ENCODE results near the gene SLC16A8. TPM values are rescaled to one million over a fixed set of nuclear protein-coding genes. Genes with fewer than 3 reads are reported as not detected.

The SLC16A8 gene
- total RNA-seq, 1 donor from 2014 or later: not detected

DNA sequence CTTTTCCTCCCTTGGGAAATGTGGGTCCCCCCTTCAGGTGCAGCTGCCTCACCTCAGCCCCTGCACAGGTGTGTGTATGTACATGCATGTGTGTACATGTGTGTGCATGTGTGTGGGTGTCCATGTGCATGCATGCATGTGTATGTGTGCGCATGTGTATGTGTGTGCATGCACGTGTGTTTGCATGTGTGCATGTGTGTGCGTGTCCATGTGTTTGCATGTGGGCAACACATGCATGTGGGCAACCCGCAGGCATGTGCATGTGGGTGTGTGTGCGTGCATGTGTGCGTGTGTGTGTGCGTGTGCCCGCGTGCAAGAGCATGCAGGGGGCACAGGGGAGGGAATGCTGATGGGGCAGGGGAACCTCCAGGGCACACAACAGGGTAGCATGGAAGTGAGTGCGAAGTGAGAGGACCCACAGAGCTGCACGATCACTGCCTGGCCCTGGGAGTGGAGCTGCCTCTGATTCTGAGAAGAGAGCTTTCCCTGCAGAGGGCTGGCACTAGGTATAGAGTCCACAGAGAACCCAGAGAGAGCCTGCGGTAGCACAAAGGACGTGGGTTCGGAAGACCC lies 41.1 kb upstream of the SLC16A8 start:
- Histone ChIP-seq H3K4me3 (ENCODE audit: insufficient read depth, low read depth, low read length) (no peak overlapping the region), H3K9me3 (ENCODE audit: insufficient read depth, low read depth, low read length) (no peaks in the 10 kb centered on the region), H3K4me1 (ENCODE audit: insufficient read depth, low read length) (no peaks in the 10 kb centered on the region), H4K20me1 (ENCODE audit: insufficient read depth, low read length) (no peaks in the 10 kb centered on the region), H3K36me3 (ENCODE audit: insufficient read depth, low read length) (no peaks in the 10 kb centered on the region), H2AFZ (ENCODE audit: low read depth, low read length) (no peak overlapping the region), H3K27me3 (ENCODE audit: insufficient read depth, low read length) (no peaks in the 10 kb centered on the region), H3K27ac (ENCODE audit: low read depth, low read length) (no peak overlapping the region), H3K4me2 (ENCODE audit: low read length) (no peak overlapping the region), H3K79me2 (ENCODE audit: insufficient read depth, low read length) (no peaks in the 10 kb centered on the region), H3K9ac (ENCODE audit: low read length) (no peak overlapping the region)
- Mint-ChIP-seq H3K4me3 (ENCODE audit: unreplicated experiment) (no peak overlapping the region), H3K36me3 (ENCODE audit: low read depth, unreplicated experiment) (peaks cover 2% of the 10 kb centered on the region), H3K9me3 (ENCODE audit: unreplicated experiment) (no peaks in the 10 kb centered on the region), H3K27me3 (ENCODE audit: low read depth, unreplicated experiment) (peaks cover 13% of the 10 kb centered on the region), H3K27ac (ENCODE audit: unreplicated experiment) (no peak overlapping the region), H3K4me1 (ENCODE audit: low read depth, unreplicated experiment) (peaks cover 3% of the 10 kb centered on the region)
- TF ChIP-seq EZH2 (IDR thresholded peaks at IDR 0.05; ENCODE audit: insufficient read depth, low read length): no peak
- TF ChIP-seq CTCF (IDR thresholded peaks at IDR 0.05; ENCODE audit: insufficient read depth, low read depth, low read length): no peak
- FAIRE-seq (no peak), DNase-seq (ENCODE audit: low read depth) (no peak)

DNA sequence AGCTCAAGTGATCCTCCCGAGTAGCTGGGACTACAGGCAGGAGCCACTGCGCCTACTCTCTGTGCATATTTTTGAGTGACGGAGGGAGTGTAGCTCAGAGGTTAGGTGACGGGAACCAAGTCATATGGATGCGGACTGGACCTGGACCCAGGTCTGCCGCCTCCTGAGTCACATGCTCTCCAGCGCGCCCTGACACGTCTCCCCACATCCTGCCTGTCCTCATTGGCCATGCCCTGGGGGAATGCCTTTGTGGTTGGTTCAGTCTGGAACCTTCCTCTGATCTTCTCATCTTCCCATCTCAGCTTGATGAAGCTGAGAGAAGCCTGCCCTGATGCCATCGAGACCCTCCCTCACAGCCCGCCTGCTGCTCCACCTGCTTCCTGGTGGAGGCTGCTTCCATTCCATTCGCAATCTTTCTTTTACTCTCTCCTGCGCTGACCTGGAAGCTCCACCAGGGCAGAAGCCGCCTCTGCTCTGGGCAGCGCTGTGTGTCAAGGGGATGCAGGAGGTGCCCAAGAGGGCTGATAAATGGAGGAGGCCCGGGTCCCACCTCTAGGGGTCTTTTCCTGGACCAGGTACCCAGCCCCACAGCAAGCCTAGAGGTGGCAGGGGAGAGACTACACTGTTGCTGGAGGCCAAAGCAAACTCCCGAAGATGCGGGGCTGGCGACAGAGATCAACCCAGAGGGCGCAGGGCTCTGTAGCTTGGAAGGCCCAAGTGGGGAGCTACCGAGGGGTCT lies 40.4 kb upstream of the SLC16A8 start:
- Mint-ChIP-seq H3K27me3 (ENCODE audit: low read depth, unreplicated experiment) (peaks cover 13% of the 10 kb centered on the region), H3K4me3 (ENCODE audit: unreplicated experiment) (peak overlapping the region; percentile 62), H3K4me1 (ENCODE audit: low read depth, unreplicated experiment) (peaks cover 3% of the 10 kb centered on the region), H3K36me3 (ENCODE audit: low read depth, unreplicated experiment) (peaks cover 2% of the 10 kb centered on the region), H3K9me3 (ENCODE audit: unreplicated experiment) (no peaks in the 10 kb centered on the region), H3K27ac (ENCODE audit: unreplicated experiment) (no peak overlapping the region)
- H4K20me1 ChIP-seq (ENCODE audit: insufficient read depth, low read length): no peaks in the 10 kb centered on the region
- H3K36me3 ChIP-seq (ENCODE audit: insufficient read depth, low read length): no peaks in the 10 kb centered on the region
- H3K79me2 ChIP-seq (ENCODE audit: insufficient read depth, low read length): no peaks in the 10 kb centered on the region
- FAIRE-seq (no peak), DNase-seq (ENCODE audit: low read depth) (no peak)
- H3K9ac ChIP-seq (ENCODE audit: low read length): no peak overlapping the region
- H3K9me3 ChIP-seq (ENCODE audit: insufficient read depth, low read depth, low read length): no peaks in the 10 kb centered on the region
- no peak overlapping the region for H2AFZ ChIP-seq (ENCODE audit: low read depth, low read length)
- no peaks in the 10 kb centered on the region for H3K27me3 ChIP-seq (ENCODE audit: insufficient read depth, low read length)
- no peak overlapping the region for H3K4me2 ChIP-seq (ENCODE audit: low read length)
- no peaks in the 10 kb centered on the region for H3K4me1 ChIP-seq (ENCODE audit: insufficient read depth, low read length)
- H3K4me3 ChIP-seq (ENCODE audit: insufficient read depth, low read depth, low read length): no peak overlapping the region
- no peak overlapping the region for H3K27ac ChIP-seq (ENCODE audit: low read depth, low read length)
- TF ChIP-seq CTCF (IDR thresholded peaks at IDR 0.05; ENCODE audit: insufficient read depth, low read depth, low read length) (no peak), EZH2 (IDR thresholded peaks at IDR 0.05; ENCODE audit: insufficient read depth, low read length) (no peak)

GRCh38 chr22:38122616-38123015 lies 38.6 kb upstream of the SLC16A8 start:
- no peaks in the 10 kb centered on the region for H3K9me3 Mint-ChIP-seq (ENCODE audit: unreplicated experiment)
- H3K36me3 ChIP-seq (ENCODE audit: insufficient read depth, low read length): no peaks in the 10 kb centered on the region
- no peak for TF ChIP-seq EZH2 (IDR thresholded peaks at IDR 0.05; ENCODE audit: insufficient read depth, low read length)
- TF ChIP-seq CTCF (IDR thresholded peaks at IDR 0.05; ENCODE audit: insufficient read depth, low read depth, low read length): no peak
- H3K9me3 ChIP-seq (ENCODE audit: insufficient read depth, low read depth, low read length): no peaks in the 10 kb centered on the region
- no peak overlapping the region for H3K9ac ChIP-seq (ENCODE audit: low read length)
- no peak overlapping the region for H2AFZ ChIP-seq (ENCODE audit: low read depth, low read length)
- H3K4me1 Mint-ChIP-seq (ENCODE audit: low read depth, unreplicated experiment): peaks cover 3% of the 10 kb centered on the region
- H4K20me1 ChIP-seq (ENCODE audit: insufficient read depth, low read length): no peaks in the 10 kb centered on the region
- no peak overlapping the region for H3K4me3 Mint-ChIP-seq (ENCODE audit: unreplicated experiment)
- H3K4me1 ChIP-seq (ENCODE audit: insufficient read depth, low read length): no peaks in the 10 kb centered on the region
- peaks cover 13% of the 10 kb centered on the region for H3K27me3 Mint-ChIP-seq (ENCODE audit: low read depth, unreplicated experiment)
- FAIRE-seq (no peak), DNase-seq (ENCODE audit: low read depth) (no peak)
- no peaks in the 10 kb centered on the region for H3K36me3 Mint-ChIP-seq (ENCODE audit: low read depth, unreplicated experiment)
- no peaks in the 10 kb centered on the region for H3K79me2 ChIP-seq (ENCODE audit: insufficient read depth, low read length)
- H3K4me2 ChIP-seq (ENCODE audit: low read length): no peak overlapping the region
- H3K4me3 ChIP-seq (ENCODE audit: insufficient read depth, low read depth, low read length): no peak overlapping the region
- no peak overlapping the region for H3K27ac Mint-ChIP-seq (ENCODE audit: unreplicated experiment)
- H3K27ac ChIP-seq (ENCODE audit: low read depth, low read length): no peak overlapping the region
- H3K27me3 ChIP-seq (ENCODE audit: insufficient read depth, low read length): no peaks in the 10 kb centered on the region

All from astrocyte (in vitro differentiated cells and primary cell).